ENCODE data around the gene TREX2.
"Not testable (repeated sequence)": the region's sequence is repeated elsewhere in the genome, so short reads cannot be mapped to it uniquely, and the experiment has no call there.

TREX2 gene

GRCh38 chrX:153406011-153406410, 39.8 kb downstream of the TREX2 start:
- DNase-seq, result no peak

- DNase-seq, result no peak
Observed at GRCh38 chrX:153405426-153405825, 40.4 kb downstream of the TREX2 start.

DNA sequence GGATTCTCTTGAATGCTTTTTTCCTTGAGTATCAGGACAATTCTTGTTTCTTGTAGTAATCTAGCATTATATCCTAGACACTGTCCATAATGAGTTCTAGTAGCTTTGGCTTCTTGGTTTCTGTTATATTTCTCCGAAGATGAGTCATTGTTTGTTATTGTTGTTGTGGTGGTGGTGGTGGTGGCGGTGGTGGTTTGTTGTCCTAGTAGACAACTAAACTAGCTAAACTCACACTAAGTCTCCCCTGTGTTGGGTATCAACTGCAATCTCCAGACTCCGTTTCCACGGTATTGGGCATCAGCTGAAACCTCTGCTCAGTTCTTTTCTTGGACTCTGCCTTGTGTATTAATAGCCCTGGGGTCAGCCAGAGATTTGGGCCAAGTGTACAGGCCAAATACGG, 41.5 kb downstream of the TREX2 start:
- DNase-seq, result not testable (repeated sequence)

- no peak for DNase-seq
Observed at GRCh38 chrX:153401133-153401764, 44.6 kb downstream of the TREX2 start, which contains the start of gene PNMA6E. Gene PNMA6E (minus strand): TSS chrX:153401350. CDS start chrX:153398849, 2,501 bp downstream.

GRCh38 chrX:153400146-153401132, 45.4 kb downstream of the TREX2 start:
- no peak for DNase-seq

DNA sequence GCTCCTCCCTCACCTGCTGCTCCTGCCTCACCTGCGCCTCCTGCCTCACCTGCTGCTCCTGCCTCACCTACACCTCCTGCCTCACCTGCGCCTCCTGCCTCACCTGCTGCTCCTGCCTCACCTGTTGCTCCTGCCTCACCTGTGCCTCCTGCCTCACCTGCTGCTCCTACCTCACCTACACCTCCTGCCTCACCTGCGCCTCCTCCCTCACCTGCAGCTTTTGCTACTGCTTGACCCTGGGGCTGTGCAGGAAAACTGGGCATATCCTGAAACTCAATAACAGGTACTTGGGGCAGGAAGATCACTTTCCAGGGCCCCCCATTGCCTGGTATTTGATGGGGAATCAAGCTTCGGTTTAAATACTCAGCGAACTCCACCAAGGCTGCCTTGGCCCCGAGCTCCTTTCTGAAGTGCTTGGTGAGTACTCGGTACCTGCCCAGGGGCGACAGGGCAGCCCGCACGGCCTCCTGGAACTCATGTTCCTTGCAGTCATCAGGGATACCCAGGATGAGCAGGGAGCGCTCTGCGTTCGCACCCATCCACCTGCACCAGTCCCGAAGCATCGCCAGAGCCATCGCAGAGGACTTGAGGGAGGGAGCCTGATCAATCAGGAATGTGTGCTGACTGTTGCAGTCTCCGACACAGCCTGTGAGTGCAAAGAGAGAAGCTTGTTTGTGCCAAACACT, 47.4 kb downstream of the TREX2 start:
- DNase-seq, result no peak

DNA sequence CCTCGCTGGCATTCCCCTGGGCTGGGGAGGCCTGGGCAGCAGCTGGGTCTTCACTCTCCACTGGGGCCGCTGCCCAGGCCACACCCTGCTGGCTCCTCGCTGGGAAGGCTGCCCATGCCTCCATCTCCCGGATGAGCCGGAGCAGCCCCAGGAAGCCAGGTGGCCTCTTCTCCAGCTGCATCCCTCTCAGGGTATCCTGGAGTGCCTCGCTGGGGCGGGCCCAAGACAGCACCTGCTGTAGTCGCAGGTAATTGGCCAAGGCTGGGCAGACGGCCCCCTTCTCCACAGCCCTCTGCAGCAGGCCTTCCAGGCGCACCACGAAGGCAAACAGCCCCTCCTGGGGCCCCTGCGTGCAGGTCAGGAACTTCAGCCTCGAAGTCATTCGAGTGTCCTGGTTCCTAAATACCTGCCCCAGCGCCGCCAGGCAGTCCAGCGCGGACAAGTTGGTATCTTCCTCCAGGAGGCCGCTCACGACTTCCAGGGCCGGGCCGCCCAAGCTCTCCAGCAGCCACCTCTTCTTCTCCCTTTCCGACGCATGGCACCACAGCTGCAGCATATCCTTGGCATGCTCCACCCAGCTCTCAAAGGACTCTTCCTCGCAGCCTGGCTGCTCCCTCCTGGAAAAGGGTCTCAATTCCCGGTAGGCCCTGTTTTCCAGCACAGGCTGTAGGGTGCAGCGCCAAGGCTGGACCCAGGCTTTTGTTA, 48.4 kb downstream of the TREX2 start:
- peak; percentile 25 to 86 (median 53) for DNase-seq

DNA sequence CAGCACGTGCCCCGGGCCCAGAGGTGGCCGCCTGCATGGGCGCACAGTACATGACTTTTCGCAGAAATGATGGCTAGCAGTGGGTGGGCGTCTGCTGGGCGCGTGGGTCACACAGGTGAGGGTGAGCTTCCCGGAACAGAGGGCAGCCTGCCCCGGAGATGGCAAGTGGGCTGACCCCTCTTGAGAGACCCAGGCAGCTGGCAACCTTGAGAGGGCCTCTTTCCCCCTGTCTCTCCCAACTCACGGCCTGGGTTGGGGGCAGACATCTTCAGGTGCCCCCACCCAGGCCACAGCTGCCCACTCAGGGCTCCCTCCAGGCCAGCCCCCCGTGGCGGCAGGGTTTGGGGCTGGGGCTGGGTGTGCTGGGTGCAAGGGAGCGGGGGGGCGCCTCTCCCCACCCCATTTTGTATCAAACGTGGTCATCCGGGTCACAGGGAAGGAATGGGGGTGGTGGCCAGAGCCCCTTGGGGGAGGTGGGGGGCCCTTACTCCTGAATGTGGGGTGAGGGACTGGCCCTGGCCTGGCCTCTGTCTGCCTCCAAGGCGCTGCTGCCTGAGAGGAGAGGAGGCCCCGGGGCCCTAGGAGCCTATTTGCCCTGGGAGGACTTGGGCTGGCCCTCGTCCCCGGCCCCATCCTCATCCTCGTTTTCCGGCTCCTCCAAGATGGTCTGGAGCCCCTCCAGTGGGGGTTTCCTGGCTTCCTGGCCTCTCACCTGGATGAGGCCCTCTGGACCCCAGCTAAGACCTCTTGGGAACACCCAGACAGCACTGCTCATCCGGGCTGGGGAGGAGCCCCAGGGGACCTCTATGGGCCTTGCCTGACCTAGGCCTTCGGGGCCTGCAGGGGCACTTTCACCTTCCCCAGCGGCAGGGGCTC, 49.3 kb downstream of the TREX2 start:
- no peak for DNase-seq

- DNase-seq, result no peak
Observed at GRCh38 chrX:153395613-153396319, 50.1 kb downstream of the TREX2 start.

GRCh38 chrX:153394612-153395011, 51.2 kb downstream of the TREX2 start:
- no peak for DNase-seq

All from NCI-H1417 (cell line).